Measurements from ENCODE around the gene SEPSECS.

SEPSECS gene

DNA sequence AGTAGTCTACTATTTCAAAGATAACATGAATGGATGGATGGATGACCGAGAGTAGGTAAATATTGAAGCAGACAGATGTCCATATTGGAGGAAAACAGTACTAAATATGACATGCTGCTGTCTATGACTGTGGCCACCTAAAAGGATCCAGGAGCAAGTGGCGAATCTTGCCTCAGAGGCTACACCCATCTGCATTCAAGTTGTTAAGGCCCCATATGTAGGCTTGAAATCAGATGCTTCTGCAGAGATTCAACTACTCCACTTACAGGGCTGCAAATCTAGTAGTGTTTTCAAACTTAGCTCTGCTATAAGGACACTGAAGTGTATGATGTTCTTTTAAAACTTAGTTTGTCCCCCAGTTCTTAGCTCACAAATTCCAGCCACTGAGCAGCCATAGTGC, 28.9 kb downstream of the SEPSECS start:
- Mint-ChIP-seq H3K36me3 (ENCODE audit: low read depth) (peaks cover 21% of the 10 kb centered on the region), H3K27me3 (ENCODE audit: low read depth) (no peaks in the 10 kb centered on the region), H3K4me3 (no peak overlapping the region), H3K27ac (no peak overlapping the region), H3K4me1 (ENCODE audit: low read depth) (peaks cover 13% of the 10 kb centered on the region), H3K9me3 (peaks cover 15% of the 10 kb centered on the region)

DNA sequence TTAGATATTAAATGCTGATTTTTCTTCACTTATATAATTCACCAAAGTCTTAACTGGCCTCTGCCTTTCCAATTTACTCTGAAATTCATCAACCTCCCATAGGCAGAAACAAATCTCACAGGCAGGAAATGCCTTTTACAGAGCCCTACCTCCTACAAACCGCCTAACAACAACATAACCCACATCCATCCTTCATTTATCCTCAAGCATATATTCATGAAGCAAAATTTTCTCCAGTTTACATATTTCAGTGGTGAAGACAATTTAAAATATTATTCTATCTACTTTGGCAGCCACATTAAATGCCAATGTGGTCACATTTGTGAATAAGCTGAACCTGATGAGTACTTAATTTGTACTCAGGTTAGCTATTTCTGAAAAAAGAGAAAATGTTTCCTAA, 30.3 kb downstream of the SEPSECS start:
- H3K27me3 Mint-ChIP-seq (ENCODE audit: low read depth), result no peaks in the 10 kb centered on the region
- no peak overlapping the region for H3K27ac Mint-ChIP-seq
- H3K36me3 Mint-ChIP-seq (ENCODE audit: low read depth), result peaks cover 16% of the 10 kb centered on the region
- peaks cover 7% of the 10 kb centered on the region for H3K4me1 Mint-ChIP-seq (ENCODE audit: low read depth)
- no peak overlapping the region for H3K4me3 Mint-ChIP-seq
- H3K9me3 Mint-ChIP-seq, result peaks cover 4% of the 10 kb centered on the region

DNA sequence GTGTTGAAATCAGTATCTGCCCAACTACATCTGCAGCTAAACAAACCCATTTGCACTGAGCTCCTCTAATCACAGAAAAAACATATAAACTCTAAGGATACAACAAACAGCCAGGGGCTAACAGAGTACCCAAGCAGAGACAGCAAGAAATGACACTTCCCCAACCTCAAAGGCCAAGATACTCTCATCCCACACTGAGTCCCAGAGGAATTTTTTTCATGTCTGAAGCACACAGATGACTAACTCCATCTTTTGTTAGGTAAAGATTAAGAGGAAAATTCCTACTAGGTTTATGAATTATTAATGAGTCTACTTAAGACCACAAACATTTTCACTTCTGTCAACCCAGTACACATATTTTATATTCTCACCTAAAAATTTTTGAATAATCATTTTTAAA, 31.6 kb downstream of the SEPSECS start:
- Mint-ChIP-seq H3K4me3 (no peak overlapping the region), H3K27me3 (ENCODE audit: low read depth) (no peaks in the 10 kb centered on the region), H3K36me3 (ENCODE audit: low read depth) (peaks cover 16% of the 10 kb centered on the region), H3K4me1 (ENCODE audit: low read depth) (peaks cover 10% of the 10 kb centered on the region), H3K9me3 (no peaks in the 10 kb centered on the region), H3K27ac (no peak overlapping the region)

DNA sequence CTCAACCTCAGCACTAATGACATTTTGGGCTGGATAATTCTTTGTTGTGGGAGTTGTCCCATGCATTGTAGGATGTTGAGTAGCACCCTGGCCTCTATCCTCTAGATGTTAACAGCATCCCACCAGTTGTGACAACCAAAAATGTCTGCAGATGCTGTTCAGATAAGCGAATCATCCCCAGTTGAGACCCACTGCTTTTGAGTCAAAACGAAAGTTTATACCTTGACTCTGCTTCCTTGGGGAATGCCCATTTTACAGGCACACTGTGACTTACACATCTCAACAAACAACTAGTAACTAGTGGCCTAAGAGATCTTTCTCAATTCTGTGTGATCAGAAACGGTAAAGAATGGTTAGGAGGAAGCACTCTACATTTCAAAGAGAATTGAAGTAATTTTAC, 37.0 kb downstream of the SEPSECS start:
- H3K36me3 Mint-ChIP-seq (ENCODE audit: low read depth), result peaks cover 17% of the 10 kb centered on the region
- H3K4me1 Mint-ChIP-seq (ENCODE audit: low read depth), result peaks cover 17% of the 10 kb centered on the region
- no peaks in the 10 kb centered on the region for H3K27me3 Mint-ChIP-seq (ENCODE audit: low read depth)
- no peak overlapping the region for H3K4me3 Mint-ChIP-seq
- H3K9me3 Mint-ChIP-seq, result no peaks in the 10 kb centered on the region
- H3K27ac Mint-ChIP-seq, result peak overlapping the region; percentile 47

DNA sequence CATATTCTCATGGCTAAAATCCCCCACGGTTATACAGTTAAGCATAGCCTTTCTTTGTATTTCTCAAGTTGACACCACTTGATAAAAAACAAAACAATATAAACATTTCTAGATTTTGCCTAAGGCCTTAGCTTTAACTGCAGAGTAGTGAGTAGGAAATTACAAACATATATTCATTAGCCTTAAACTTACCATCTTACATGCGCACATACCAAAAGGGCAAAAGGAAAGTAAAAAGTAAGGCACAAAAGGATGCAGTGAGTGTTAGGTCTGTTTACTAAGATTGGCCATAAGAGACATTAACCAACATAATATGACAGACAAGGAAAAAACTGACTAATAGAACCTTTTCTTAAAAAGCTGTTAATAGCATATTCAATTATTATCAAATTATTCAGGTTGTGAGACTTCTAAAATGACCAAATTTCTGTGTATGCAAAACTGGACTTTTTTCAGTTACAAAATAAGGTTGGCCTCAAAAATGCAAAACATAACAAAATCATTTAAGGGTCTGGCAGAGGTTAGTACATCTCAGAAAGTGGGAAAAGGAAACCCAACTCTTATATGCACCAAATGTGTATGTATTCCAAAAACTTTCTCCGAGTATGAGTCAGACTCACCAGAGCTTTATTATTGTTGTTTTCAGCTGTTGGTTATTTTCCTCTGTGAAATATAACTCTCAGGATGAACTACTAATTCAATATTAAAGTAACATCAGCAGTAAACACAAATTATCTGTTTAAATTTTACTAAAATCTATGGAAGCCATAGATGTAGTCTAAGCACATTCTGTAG, 39.9 kb downstream of the SEPSECS start:
- H3K4me1 Mint-ChIP-seq (ENCODE audit: low read depth), result peaks cover 17% of the 10 kb centered on the region
- no peaks in the 10 kb centered on the region for H3K27me3 Mint-ChIP-seq (ENCODE audit: low read depth)
- H3K36me3 Mint-ChIP-seq (ENCODE audit: low read depth), result peaks cover 11% of the 10 kb centered on the region
- H3K27ac Mint-ChIP-seq, result no peak overlapping the region
- no peak overlapping the region for H3K4me3 Mint-ChIP-seq
- no peaks in the 10 kb centered on the region for H3K9me3 Mint-ChIP-seq

DNA sequence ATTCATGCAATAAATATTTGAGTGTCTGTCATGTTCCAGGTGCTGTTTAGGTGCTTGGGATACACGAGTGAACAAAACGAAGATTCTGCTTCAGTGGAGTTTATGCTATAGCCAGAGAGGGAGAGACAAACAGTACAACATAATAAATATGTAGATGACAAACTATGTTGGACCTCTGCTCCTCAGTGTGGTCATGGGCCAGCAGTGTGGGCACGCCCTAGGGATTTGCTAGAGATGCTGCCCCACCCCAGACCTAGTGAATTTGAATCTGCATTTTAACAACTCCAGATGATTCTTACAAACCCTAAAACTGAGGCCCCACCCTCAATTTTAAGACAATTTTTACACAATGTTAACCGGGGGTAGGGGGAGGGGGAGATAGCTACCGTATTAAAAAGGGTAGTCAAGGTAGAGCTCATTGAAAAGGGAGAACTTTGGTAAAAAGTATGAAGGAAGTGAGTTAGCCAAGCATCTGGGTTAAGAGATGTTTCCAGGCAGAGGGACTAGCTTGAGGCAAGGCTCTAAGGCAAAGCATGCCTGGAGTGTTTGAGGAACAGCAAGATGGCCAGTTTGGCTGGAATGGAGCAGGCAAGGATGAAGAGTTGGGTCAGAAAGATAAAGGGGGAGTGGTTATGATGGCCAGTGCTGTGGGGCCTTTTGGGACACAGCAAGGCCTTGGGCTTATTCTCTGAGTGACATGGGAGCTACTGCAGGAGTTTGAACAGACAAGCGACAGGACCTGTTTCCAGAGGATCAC, 42.4 kb downstream of the SEPSECS start:
- Mint-ChIP-seq H3K36me3 (ENCODE audit: low read depth) (peaks cover 3% of the 10 kb centered on the region), H3K4me1 (ENCODE audit: low read depth) (peaks cover 6% of the 10 kb centered on the region), H3K4me3 (no peak overlapping the region), H3K27me3 (ENCODE audit: low read depth) (no peaks in the 10 kb centered on the region), H3K9me3 (no peaks in the 10 kb centered on the region), H3K27ac (no peak overlapping the region)

DNA sequence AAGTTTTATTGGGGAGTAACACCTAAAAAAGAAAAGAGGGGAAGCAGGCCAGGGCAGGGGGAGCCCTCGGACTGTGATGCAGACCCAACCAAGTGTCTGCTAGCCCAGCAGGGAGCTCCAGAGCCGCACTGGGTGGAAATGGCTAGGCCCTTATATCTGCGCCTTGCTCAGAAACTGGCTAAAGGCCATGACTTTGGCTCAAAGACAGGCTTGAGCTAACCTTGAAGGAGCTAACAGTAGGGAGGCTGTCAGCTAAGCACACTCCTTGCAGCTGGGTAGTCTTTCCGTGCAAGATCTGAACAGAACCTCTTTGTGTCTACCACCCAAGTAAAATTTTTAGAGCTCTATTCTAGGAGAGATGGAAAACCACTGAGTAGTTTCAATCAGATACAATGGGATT, 43.0 kb downstream of the SEPSECS start:
- no peaks in the 10 kb centered on the region for H3K27me3 Mint-ChIP-seq (ENCODE audit: low read depth)
- no peak overlapping the region for H3K4me3 Mint-ChIP-seq
- no peaks in the 10 kb centered on the region for H3K9me3 Mint-ChIP-seq
- no peaks in the 10 kb centered on the region for H3K4me1 Mint-ChIP-seq (ENCODE audit: low read depth)
- peaks cover 3% of the 10 kb centered on the region for H3K36me3 Mint-ChIP-seq (ENCODE audit: low read depth)
- H3K27ac Mint-ChIP-seq, result no peak overlapping the region

DNA sequence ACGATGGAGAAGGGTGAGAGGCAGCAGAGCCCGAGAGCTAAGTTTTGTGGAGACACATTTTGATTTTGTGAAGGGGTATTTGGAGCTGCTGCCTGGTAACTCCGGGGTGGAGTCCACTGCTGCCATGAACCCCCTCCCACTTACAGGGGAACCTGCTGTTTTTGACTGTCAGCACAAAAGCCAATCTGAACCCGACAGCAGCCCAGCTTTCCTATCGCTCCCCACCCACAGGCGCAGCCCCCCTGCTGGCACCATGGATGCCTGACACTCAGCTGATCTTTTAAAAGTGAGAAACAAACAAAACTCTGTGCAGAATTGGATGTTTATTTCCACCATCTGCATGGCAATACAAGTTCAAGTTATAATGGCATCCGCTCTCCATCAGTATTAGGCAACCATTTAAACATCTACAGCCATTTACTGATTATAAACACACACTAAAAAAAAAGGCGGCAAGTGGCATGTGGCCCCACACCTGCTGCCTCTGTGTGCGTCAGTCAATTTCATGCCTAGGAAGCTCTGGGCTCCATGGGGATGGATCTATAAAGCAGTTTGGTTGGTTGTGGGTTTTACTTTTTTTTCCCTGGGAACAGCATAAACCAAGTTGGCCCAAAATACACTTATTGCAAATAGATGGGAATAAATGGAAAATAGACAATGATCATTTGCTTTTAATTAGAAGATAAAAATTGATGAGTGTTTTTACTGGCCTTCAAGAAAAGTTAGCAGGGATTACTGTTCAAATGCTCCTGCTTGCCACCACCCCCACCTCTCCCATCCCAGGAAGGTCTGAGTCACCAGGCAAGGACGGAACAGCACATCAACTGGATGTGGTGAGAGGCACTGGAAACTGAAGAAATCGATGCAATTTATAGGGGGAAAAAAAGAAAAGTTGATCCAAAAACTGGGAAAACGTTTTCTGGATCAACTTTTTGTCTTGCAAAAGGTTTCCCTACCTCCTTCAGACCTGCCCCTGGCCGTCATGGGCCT, 46.0 kb downstream of the SEPSECS start:
- no peaks in the 10 kb centered on the region for H3K4me1 Mint-ChIP-seq (ENCODE audit: low read depth)
- no peak overlapping the region for H3K27ac Mint-ChIP-seq
- no peaks in the 10 kb centered on the region for H3K27me3 Mint-ChIP-seq (ENCODE audit: low read depth)
- H3K36me3 Mint-ChIP-seq (ENCODE audit: low read depth), result no peaks in the 10 kb centered on the region
- H3K4me3 Mint-ChIP-seq, result no peak overlapping the region
- no peaks in the 10 kb centered on the region for H3K9me3 Mint-ChIP-seq

DNA sequence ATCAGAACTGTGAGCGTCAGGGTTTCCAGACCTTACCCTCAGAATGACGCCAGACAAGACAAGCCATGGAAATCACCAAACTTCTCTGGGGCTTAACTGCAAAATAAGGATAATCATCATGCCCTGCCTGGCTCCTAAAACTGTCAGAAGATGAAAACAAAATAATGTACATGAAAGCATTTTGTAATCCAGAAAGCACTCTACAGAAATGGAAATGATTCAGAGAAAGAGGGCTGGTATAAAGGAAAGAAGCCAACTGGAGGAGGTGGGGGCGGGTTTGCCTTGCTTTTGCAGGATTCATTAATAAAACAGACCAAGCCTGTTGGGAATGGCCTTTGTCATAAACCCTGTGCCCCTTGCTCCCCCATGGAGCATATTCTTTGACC, 47.3 kb downstream of the SEPSECS start:
- Mint-ChIP-seq H3K9me3 (no peaks in the 10 kb centered on the region), H3K4me1 (ENCODE audit: low read depth) (no peaks in the 10 kb centered on the region), H3K27ac (no peak overlapping the region), H3K4me3 (no peak overlapping the region), H3K27me3 (ENCODE audit: low read depth) (no peaks in the 10 kb centered on the region), H3K36me3 (ENCODE audit: low read depth) (no peaks in the 10 kb centered on the region)

DNA sequence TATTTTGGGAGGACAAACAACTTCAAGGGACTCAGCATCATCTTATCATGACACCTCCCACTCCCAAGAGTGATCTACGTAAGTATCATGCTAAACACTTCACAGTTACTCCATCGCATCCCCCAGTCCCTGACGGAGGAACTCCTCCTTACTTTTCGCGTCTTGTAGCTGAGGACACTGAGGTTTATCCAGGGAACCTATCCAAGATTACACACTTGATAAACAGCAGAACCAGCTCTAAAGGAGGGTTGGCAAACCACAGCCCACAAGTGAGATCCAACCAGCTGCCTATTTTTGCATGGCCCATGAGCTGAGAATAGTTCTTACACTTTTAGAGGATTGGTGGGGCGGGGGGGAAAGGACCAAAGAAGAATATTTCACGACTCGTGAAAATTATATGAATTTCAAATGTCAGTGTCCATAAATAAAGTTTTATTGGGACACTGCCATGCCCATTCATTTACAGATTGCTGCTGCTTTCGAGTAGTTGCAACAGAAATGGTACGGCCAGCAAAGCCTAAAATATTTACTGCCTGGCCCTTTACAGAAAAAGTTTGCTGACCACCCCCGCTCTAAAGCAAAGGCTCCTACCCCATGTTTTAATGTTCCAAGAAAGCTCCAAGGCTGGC, 47.8 kb downstream of the SEPSECS start:
- no peaks in the 10 kb centered on the region for H3K36me3 Mint-ChIP-seq (ENCODE audit: low read depth)
- H3K4me3 Mint-ChIP-seq, result no peak overlapping the region
- no peaks in the 10 kb centered on the region for H3K4me1 Mint-ChIP-seq (ENCODE audit: low read depth)
- H3K27me3 Mint-ChIP-seq (ENCODE audit: low read depth), result no peaks in the 10 kb centered on the region
- no peaks in the 10 kb centered on the region for H3K9me3 Mint-ChIP-seq
- no peak overlapping the region for H3K27ac Mint-ChIP-seq

DNA sequence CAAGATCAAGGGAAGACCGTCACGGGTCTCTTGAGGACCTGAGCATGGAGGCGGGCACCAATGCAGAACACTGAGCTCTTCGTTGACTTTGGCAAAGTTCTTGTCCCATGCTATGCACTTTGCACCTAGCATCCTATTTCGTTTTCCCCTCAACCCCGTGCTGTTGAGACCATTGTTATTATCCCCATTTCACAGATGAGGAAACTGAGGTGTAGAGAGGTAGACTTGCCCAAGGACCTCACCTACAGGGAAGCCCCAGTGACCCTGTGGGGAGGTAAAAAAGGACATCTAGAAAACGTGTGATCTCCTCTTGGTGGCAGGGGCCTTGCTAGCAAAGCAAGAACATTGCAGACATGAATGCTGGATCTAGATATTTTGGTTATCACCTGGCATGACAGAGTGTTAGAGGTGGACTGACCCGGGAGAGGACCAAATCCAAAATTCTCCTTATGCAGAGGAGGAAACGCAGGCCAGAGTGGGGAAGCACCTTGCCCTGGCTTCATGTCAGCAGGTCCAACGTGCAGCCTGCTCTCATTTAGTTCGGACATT, 48.5 kb downstream of the SEPSECS start:
- H3K9me3 Mint-ChIP-seq, result no peaks in the 10 kb centered on the region
- H3K36me3 Mint-ChIP-seq (ENCODE audit: low read depth), result no peaks in the 10 kb centered on the region
- no peak overlapping the region for H3K27ac Mint-ChIP-seq
- no peak overlapping the region for H3K4me3 Mint-ChIP-seq
- H3K4me1 Mint-ChIP-seq (ENCODE audit: low read depth), result no peaks in the 10 kb centered on the region
- no peaks in the 10 kb centered on the region for H3K27me3 Mint-ChIP-seq (ENCODE audit: low read depth)

DNA sequence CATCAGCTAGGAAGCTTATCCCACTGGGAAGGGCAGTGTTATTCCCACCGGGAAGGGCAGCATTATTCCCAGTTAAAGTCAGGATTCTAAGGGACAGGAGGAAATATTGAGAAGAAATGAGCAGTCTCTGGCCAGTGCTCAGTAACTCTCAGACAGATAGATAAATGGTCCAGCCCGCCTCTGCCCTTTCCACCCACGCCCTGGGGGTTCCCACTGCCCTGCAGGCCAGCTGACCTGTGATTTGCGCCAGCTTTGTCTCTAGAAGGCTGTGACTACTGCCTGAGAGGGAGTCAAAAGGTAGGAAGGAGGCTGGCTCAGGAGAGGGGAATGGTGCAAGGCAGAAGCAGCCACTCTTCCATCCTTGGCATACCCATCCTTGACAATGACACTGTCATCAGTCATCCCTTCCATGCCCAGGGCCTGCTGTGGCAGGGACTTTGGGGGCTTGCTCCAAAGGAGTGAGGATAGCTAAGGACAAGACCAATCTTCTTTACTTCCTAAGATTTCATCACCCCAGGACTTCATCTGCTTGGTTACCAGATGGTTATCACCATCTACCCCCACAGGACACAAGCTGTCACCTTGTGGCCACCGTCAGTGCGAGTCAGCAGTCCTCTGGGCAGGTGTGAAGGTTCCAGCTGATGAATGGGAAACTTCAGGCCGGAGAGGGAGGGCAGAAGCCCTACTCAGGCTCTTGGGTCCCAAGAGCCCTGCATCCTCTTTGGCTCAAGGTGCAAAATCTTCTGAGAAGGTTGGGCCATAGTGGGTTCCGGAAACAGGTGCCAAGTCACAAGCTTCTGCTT, 49.5 kb downstream of the SEPSECS start:
- no peaks in the 10 kb centered on the region for H3K27me3 Mint-ChIP-seq (ENCODE audit: low read depth)
- no peaks in the 10 kb centered on the region for H3K9me3 Mint-ChIP-seq
- H3K4me1 Mint-ChIP-seq (ENCODE audit: low read depth), result no peaks in the 10 kb centered on the region
- no peaks in the 10 kb centered on the region for H3K36me3 Mint-ChIP-seq (ENCODE audit: low read depth)
- H3K27ac Mint-ChIP-seq, result no peak overlapping the region
- H3K4me3 Mint-ChIP-seq, result no peak overlapping the region

DNA sequence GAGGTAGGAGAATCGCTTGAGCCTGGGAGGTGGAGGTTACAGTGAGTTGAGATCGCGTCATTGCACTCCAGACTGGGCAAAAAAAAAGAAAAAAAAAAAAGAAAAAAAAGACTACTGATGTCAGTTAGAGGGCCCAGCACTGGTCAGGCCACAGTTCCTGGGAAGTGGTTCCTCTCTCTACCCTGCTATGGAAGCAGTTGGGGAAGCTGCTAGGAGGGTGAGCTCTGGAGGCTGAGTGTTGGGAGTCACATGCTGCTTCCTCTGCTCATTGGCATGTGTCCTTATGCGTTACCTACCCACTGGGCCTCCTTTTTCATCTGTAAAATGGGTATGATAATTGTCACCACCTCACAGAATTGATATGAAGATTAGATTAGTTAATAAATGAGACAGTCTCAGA, 50.7 kb downstream of the SEPSECS start:
- H3K27ac Mint-ChIP-seq, result no peak overlapping the region
- no peaks in the 10 kb centered on the region for H3K9me3 Mint-ChIP-seq
- H3K4me1 Mint-ChIP-seq (ENCODE audit: low read depth), result no peaks in the 10 kb centered on the region
- H3K36me3 Mint-ChIP-seq (ENCODE audit: low read depth), result no peaks in the 10 kb centered on the region
- H3K27me3 Mint-ChIP-seq (ENCODE audit: low read depth), result peaks cover 5% of the 10 kb centered on the region
- H3K4me3 Mint-ChIP-seq, result no peak overlapping the region
